Measurements from ENCODE around the gene CDH12.
"Not testable (repeated sequence)": the region's sequence is repeated elsewhere in the genome, so short reads cannot be mapped to it uniquely, and the experiment has no call there.

The CDH12 gene

GRCh38 chr5:22651355-22651754 is 201.8 kb downstream of the CDH12 start:
- no peaks in the 10 kb centered on the region for H3K27me3 Mint-ChIP-seq (ENCODE audit: low read depth)
- no peak overlapping the region for H3K4me3 Mint-ChIP-seq
- peaks cover 20% of the 10 kb centered on the region for H3K9me3 Mint-ChIP-seq
- no peaks in the 10 kb centered on the region for H3K36me3 Mint-ChIP-seq (ENCODE audit: low read depth)
- no peaks in the 10 kb centered on the region for H3K4me1 Mint-ChIP-seq (ENCODE audit: low read depth)
- H3K27ac Mint-ChIP-seq, result no peak overlapping the region

DNA sequence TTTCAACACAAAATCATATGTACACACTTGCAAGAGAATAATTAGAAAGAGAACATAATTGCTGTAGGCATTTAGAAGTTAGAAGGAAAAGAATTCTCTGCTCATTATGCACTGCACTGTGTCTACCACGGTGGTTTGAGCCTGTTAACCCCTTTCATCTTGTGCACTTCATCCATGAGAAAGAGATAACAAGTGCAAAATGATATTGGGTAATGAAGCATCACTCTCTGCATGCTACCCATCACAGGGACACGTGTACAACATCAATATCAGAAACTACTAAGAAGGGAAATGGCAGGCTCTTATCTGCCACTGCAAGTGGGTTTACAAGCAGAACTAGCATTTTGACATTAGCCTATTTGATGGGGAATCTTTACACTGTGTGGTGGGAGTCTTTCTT is 202.6 kb downstream of the CDH12 start:
- H3K27me3 Mint-ChIP-seq (ENCODE audit: low read depth), result no peaks in the 10 kb centered on the region
- no peak overlapping the region for H3K4me3 Mint-ChIP-seq
- no peaks in the 10 kb centered on the region for H3K4me1 Mint-ChIP-seq (ENCODE audit: low read depth)
- H3K9me3 Mint-ChIP-seq, result peaks cover 19% of the 10 kb centered on the region
- no peaks in the 10 kb centered on the region for H3K36me3 Mint-ChIP-seq (ENCODE audit: low read depth)
- no peak overlapping the region for H3K27ac Mint-ChIP-seq

DNA sequence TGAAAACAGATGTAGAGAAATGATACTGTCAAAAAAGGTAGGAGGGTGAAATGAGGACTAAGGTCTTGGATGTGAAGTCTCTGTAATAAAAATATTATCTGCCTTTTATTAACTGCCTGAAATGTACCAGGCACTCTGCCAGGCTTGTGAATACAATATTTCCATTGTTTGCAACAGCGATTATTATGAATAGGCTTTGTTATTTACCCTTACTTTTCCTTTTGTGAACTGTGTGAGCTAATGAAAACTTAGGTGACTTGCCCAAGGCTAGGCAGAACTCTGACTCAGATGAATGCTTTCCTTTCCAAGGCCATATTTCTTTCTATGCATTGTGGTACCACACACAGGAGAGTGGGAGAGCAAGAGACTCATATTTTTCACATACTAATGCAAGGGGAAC is 204.1 kb downstream of the CDH12 start:
- Mint-ChIP-seq H3K4me3 (no peak overlapping the region), H3K4me1 (ENCODE audit: low read depth) (no peaks in the 10 kb centered on the region), H3K36me3 (ENCODE audit: low read depth) (no peaks in the 10 kb centered on the region), H3K9me3 (peaks cover 11% of the 10 kb centered on the region), H3K27me3 (ENCODE audit: low read depth) (no peaks in the 10 kb centered on the region), H3K27ac (no peak overlapping the region)

DNA sequence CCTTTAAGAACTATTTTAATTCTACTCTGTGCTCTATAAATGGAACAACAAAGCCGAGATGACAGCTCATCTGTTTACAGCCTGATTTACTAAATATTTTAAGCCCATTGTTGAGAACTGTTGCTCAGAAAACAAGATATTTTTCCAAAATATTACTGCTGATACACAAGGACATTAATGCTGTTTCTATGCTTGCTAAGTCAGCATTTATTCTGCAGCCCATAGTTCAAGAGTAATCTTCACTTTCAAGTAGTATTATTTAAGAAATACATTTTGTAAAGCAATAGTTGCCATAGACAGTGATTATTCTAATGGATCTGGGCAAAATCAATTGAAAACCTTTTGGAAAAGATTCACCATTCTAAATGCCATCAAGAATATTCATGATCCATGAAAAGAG is 208.3 kb downstream of the CDH12 start:
- no peaks in the 10 kb centered on the region for H3K4me1 Mint-ChIP-seq (ENCODE audit: low read depth)
- peaks cover 8% of the 10 kb centered on the region for H3K9me3 Mint-ChIP-seq
- no peak overlapping the region for H3K27ac Mint-ChIP-seq
- no peaks in the 10 kb centered on the region for H3K36me3 Mint-ChIP-seq (ENCODE audit: low read depth)
- no peaks in the 10 kb centered on the region for H3K27me3 Mint-ChIP-seq (ENCODE audit: low read depth)
- H3K4me3 Mint-ChIP-seq, result no peak overlapping the region

GRCh38 chr5:22643356-22643755 is 209.8 kb downstream of the CDH12 start:
- no peak overlapping the region for H3K4me3 Mint-ChIP-seq
- H3K27ac Mint-ChIP-seq, result no peak overlapping the region
- H3K36me3 Mint-ChIP-seq (ENCODE audit: low read depth), result no peaks in the 10 kb centered on the region
- peaks cover 11% of the 10 kb centered on the region for H3K9me3 Mint-ChIP-seq
- H3K27me3 Mint-ChIP-seq (ENCODE audit: low read depth), result no peaks in the 10 kb centered on the region
- H3K4me1 Mint-ChIP-seq (ENCODE audit: low read depth), result no peaks in the 10 kb centered on the region

- Mint-ChIP-seq H3K27ac (no peak overlapping the region), H3K4me3 (no peak overlapping the region), H3K27me3 (ENCODE audit: low read depth) (no peaks in the 10 kb centered on the region), H3K9me3 (peaks cover 31% of the 10 kb centered on the region), H3K36me3 (ENCODE audit: low read depth) (no peaks in the 10 kb centered on the region), H3K4me1 (ENCODE audit: low read depth) (no peaks in the 10 kb centered on the region)
These were observed 221.5 kb downstream of the CDH12 start for GRCh38 chr5:22631683-22632082.

DNA sequence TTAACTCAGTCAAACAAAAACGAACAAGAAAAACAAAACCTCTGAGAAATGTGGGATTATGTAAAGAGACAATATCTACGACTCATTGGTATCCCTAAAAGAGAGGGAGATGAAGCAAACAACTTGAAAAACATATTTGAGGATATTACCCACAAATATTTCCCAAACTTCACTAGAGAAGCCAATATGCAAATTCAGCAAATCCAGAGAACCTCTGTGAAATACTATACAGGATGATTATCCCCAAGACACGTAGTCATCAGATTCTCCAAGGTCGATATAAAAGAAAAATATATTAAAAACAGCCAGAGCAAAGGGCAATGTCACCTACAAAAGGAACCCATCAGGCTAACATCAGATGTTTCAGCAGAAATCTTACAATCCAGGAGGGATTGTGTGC is 226.1 kb downstream of the CDH12 start:
- Mint-ChIP-seq H3K36me3 (ENCODE audit: low read depth) (no peaks in the 10 kb centered on the region), H3K9me3 (peaks cover 31% of the 10 kb centered on the region)

GRCh38 chr5:22625451-22625850 is 227.7 kb downstream of the CDH12 start:
- no peaks in the 10 kb centered on the region for H3K27me3 Mint-ChIP-seq (ENCODE audit: low read depth)
- no peaks in the 10 kb centered on the region for H3K4me1 Mint-ChIP-seq (ENCODE audit: low read depth)
- peaks cover 34% of the 10 kb centered on the region for H3K9me3 Mint-ChIP-seq
- no peak overlapping the region for H3K4me3 Mint-ChIP-seq
- H3K36me3 Mint-ChIP-seq (ENCODE audit: low read depth), result no peaks in the 10 kb centered on the region
- no peak overlapping the region for H3K27ac Mint-ChIP-seq

More for the DNA sequence above, 226.1 kb downstream of the CDH12 start:
- H3K27ac Mint-ChIP-seq, result no peak overlapping the region
- H3K4me3 Mint-ChIP-seq, result no peak overlapping the region
- H3K4me1 Mint-ChIP-seq (ENCODE audit: low read depth), result no peaks in the 10 kb centered on the region
- no peaks in the 10 kb centered on the region for H3K27me3 Mint-ChIP-seq (ENCODE audit: low read depth)

DNA sequence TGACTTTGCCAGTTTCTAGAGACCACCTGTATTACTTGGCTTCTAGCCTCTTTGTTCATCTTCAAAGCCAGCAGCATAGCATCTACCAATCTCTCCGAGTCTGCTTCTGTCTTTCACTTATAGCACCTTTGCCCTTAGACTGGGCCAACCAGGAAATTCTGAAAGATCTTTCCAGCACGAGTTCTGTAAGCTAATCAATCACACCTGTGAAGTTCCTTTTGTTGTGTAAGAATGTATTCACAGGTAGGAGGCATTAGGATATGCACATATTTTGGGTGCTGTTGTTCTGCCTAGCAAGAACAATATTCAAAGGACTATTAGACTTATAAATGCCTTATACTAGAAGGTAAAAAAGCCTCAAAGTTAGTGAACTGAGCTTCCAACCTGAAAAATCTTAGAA is 232.1 kb downstream of the CDH12 start:
- H3K36me3 Mint-ChIP-seq (ENCODE audit: low read depth), result no peaks in the 10 kb centered on the region
- H3K9me3 Mint-ChIP-seq, result peaks cover 8% of the 10 kb centered on the region
- H3K27me3 Mint-ChIP-seq (ENCODE audit: low read depth), result no peaks in the 10 kb centered on the region
- H3K4me3 Mint-ChIP-seq, result no peak overlapping the region
- H3K27ac Mint-ChIP-seq, result no peak overlapping the region
- H3K4me1 Mint-ChIP-seq (ENCODE audit: low read depth), result no peaks in the 10 kb centered on the region

GRCh38 chr5:22615964-22616363 is 237.2 kb downstream of the CDH12 start:
- Mint-ChIP-seq H3K27me3 (ENCODE audit: low read depth) (no peaks in the 10 kb centered on the region), H3K4me1 (ENCODE audit: low read depth) (no peaks in the 10 kb centered on the region), H3K27ac (no peak overlapping the region), H3K9me3 (peaks cover 6% of the 10 kb centered on the region), H3K4me3 (no peak overlapping the region), H3K36me3 (ENCODE audit: low read depth) (no peaks in the 10 kb centered on the region)

GRCh38 chr5:22614486-22615094 is 238.6 kb downstream of the CDH12 start:
- Mint-ChIP-seq H3K27ac (no peak overlapping the region), H3K9me3 (peaks cover 5% of the 10 kb centered on the region), H3K4me1 (ENCODE audit: low read depth) (no peaks in the 10 kb centered on the region), H3K36me3 (ENCODE audit: low read depth) (no peaks in the 10 kb centered on the region), H3K4me3 (no peak overlapping the region), H3K27me3 (ENCODE audit: low read depth) (no peaks in the 10 kb centered on the region)

GRCh38 chr5:22612928-22613327 is 240.2 kb downstream of the CDH12 start:
- Mint-ChIP-seq H3K4me3 (no peak overlapping the region), H3K9me3 (peaks cover 5% of the 10 kb centered on the region), H3K4me1 (ENCODE audit: low read depth) (no peaks in the 10 kb centered on the region), H3K27ac (no peak overlapping the region), H3K27me3 (ENCODE audit: low read depth) (no peaks in the 10 kb centered on the region), H3K36me3 (ENCODE audit: low read depth) (no peaks in the 10 kb centered on the region)

- no peak overlapping the region for H3K27ac Mint-ChIP-seq
- H3K36me3 Mint-ChIP-seq (ENCODE audit: low read depth), result no peaks in the 10 kb centered on the region
- no peaks in the 10 kb centered on the region for H3K4me1 Mint-ChIP-seq (ENCODE audit: low read depth)
- peaks cover 16% of the 10 kb centered on the region for H3K9me3 Mint-ChIP-seq
- H3K4me3 Mint-ChIP-seq, result no peak overlapping the region
- no peaks in the 10 kb centered on the region for H3K27me3 Mint-ChIP-seq (ENCODE audit: low read depth)
These were observed 241.8 kb downstream of the CDH12 start for GRCh38 chr5:22611327-22611726.

DNA sequence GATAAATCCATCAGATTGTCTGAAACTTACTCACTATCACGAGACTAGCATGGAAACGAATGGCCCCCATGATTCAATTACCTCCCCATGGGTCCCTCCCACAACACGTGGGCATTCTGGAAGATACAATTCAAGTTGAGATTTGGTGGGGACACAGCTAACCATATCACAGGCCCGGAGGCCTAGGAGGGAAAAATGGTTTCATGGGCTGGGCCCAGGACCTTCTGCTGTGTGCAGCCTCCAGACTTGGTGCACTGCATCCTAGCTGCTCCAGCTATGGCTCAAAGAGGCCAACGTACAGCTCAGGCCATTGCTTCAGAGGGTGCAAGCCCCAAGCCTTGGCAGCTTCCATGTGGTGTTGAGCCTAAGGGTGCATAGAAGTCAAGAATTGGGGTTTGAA is 245.6 kb downstream of the CDH12 start:
- H3K27ac Mint-ChIP-seq; H3K4me1 Mint-ChIP-seq (ENCODE audit: low read depth); H3K27me3 Mint-ChIP-seq (ENCODE audit: low read depth); H3K4me3 Mint-ChIP-seq; H3K36me3 Mint-ChIP-seq (ENCODE audit: low read depth): not testable (repeated sequence)
- H3K9me3 Mint-ChIP-seq, result peaks cover 15% of the 10 kb centered on the region

DNA sequence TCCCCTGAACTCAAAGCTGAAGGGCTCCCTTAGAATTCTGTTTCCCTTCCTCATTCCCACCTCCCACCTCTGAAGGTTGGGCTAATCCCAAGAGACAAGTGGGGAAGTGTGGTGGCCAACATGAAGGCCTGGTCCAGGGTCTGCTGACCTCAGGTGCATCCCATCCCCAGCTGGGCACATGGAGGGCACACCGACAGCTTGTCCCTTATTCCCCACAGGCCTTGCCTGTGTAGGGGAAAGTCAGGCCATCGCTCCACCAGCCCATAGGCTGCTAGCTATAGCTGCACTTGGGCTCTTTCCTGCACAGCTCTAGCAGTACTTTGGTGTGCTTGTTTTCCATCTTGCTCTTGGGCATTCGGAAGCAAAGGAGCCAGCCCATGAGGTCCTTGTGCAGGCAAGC is 247.7 kb downstream of the CDH12 start:
- H3K4me1 Mint-ChIP-seq (ENCODE audit: low read depth), result no peaks in the 10 kb centered on the region

DNA sequence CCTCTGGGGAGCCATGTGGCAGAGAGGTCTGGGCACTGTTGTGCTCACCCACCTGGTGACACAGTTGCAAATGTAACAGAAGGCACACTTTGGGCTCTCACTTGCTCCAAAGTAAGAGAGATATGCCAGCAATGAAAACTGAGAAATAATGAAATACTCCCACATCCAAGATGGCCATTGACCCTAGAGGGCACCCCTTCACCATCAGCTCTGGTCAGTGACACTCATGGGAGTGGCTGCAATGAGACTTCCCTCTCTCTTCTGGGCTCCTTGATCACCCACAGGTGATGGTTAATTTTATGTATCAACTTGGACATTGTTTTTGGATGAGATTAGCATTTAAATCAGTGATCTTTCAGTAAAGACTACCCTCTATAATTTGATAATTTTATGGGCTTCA is 248.4 kb downstream of the CDH12 start:
- Mint-ChIP-seq H3K4me1 (ENCODE audit: low read depth) (no peaks in the 10 kb centered on the region), H3K27me3 (ENCODE audit: low read depth) (no peaks in the 10 kb centered on the region), H3K9me3 (peaks cover 14% of the 10 kb centered on the region), H3K4me3 (no peak overlapping the region), H3K27ac (no peak overlapping the region), H3K36me3 (ENCODE audit: low read depth) (no peaks in the 10 kb centered on the region)

More for the DNA sequence above, 247.7 kb downstream of the CDH12 start:
- Mint-ChIP-seq H3K36me3 (ENCODE audit: low read depth) (no peaks in the 10 kb centered on the region), H3K4me3 (no peak overlapping the region), H3K27ac (no peak overlapping the region), H3K9me3 (peaks cover 14% of the 10 kb centered on the region), H3K27me3 (ENCODE audit: low read depth) (no peaks in the 10 kb centered on the region)

Measured in T-helper 1 cell treated with Interleukin-12 subunit alpha and Interleukin-12 subunit beta and Interleukin-4 antibody, amounts not matched to agents 30 μg/mL and 1 μg/mL, for 36 hours (primary cell).